Endothelial cell (in vitro differentiated cells): ENCODE measurements around the gene UCK2. TPM values are rescaled to one million over a fixed set of nuclear protein-coding genes. Genes with fewer than 3 reads are reported as not detected.

Experiments used
- DNase-seq: peaks from one replicate; pipeline ENCODE4 v3.0.0; 2021; ENCODE audit warnings: low spot score
- H3K27ac Mint-ChIP-seq: one replicate; pipeline ENCODE4 v1.8.0; 2021; ENCODE audit warnings: mixed read lengths, inconsistent platforms; ENCODE audit not compliant: unreplicated experiment
- H3K27me3 Mint-ChIP-seq: one replicate; pipeline ENCODE4 v1.8.0; 2021; ENCODE audit warnings: mild to moderate bottlenecking, moderate library complexity, mixed read lengths, inconsistent platforms; ENCODE audit not compliant: unreplicated experiment
- H3K36me3 Mint-ChIP-seq: one replicate; pipeline ENCODE4 v1.8.0; 2021; ENCODE audit warnings: mild to moderate bottlenecking, low read depth, mixed read lengths, inconsistent platforms; ENCODE audit not compliant: unreplicated experiment
- H3K4me1 Mint-ChIP-seq: one replicate; pipeline ENCODE4 v1.8.0; 2021; ENCODE audit warnings: mild to moderate bottlenecking, mixed read lengths, inconsistent platforms; ENCODE audit not compliant: unreplicated experiment
- H3K4me3 Mint-ChIP-seq: one replicate; pipeline ENCODE4 v1.8.0; 2021; ENCODE audit warnings: mild to moderate bottlenecking, mixed read lengths, inconsistent platforms; ENCODE audit not compliant: unreplicated experiment
- H3K9me3 Mint-ChIP-seq: one replicate; pipeline ENCODE4 v1.8.0; 2021; ENCODE audit warnings: mixed read lengths, inconsistent platforms; ENCODE audit not compliant: unreplicated experiment
- total RNA-seq: library from RNA; stranded (reverse); fragmentation: NEBNext Ultra II Directional; extraction: Animal tissue kit (Norgen Biotek cat#: 25700); gene quantifications from one replicate; pipeline ENCODE4 v1.2.1, GENCODE V29; 2021; ENCODE audit not compliant: unreplicated experiment
- TF ChIP-seq, protein P1 (sequence below): fragments of 200-600 bp; sonication (generic); IDR thresholded peaks from one replicate; pipeline ENCODE4 v1.5.0; 2021; ENCODE audit warnings: antibody characterized with exemption; ENCODE audit not compliant: unreplicated experiment

UCK2 gene
- total RNA-seq, 1 donor from 2014 or later, result 52.9 TPM

GRCh38 chr1:165844114-165844798 lies 16.8 kb downstream of the UCK2 start:
- TF ChIP-seq, protein P1, sequence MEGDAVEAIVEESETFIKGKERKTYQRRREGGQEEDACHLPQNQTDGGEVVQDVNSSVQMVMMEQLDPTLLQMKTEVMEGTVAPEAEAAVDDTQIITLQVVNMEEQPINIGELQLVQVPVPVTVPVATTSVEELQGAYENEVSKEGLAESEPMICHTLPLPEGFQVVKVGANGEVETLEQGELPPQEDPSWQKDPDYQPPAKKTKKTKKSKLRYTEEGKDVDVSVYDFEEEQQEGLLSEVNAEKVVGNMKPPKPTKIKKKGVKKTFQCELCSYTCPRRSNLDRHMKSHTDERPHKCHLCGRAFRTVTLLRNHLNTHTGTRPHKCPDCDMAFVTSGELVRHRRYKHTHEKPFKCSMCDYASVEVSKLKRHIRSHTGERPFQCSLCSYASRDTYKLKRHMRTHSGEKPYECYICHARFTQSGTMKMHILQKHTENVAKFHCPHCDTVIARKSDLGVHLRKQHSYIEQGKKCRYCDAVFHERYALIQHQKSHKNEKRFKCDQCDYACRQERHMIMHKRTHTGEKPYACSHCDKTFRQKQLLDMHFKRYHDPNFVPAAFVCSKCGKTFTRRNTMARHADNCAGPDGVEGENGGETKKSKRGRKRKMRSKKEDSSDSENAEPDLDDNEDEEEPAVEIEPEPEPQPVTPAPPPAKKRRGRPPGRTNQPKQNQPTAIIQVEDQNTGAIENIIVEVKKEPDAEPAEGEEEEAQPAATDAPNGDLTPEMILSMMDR, result no peak
- Mint-ChIP-seq H3K36me3 (peaks cover 4% of the 10 kb centered on the region), H3K27ac (no peak overlapping the region), H3K4me3 (no peak overlapping the region), H3K4me1 (peaks cover 34% of the 10 kb centered on the region), H3K9me3 (no peaks in the 10 kb centered on the region), H3K27me3 (peaks cover 3% of the 10 kb centered on the region)
- DNase-seq, result no peak

DNA sequence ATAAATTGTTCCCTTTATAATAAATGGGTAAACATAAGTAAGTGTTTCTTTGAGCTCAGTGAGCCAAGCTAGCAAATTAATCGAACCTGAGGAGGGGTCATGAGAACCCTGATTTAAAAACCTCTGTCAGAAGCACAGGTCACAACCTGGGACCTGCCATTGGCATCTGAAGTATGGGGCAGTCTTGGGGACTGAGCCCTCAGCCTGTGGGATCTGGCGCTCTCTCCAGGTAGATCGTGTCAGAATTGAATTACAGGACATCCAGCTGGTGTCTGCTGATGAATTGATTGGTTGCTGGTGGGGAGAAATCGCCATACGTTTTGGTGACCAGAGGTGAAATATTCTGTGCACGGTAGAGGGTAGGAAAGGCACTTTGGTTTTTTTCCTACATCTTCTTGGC lies 17.5 kb downstream of the UCK2 start:
- TF ChIP-seq, protein P1, result no peak
- Mint-ChIP-seq H3K9me3 (no peaks in the 10 kb centered on the region), H3K4me3 (no peak overlapping the region), H3K36me3 (peaks cover 4% of the 10 kb centered on the region), H3K4me1 (peaks cover 36% of the 10 kb centered on the region), H3K27me3 (peaks cover 2% of the 10 kb centered on the region), H3K27ac (no peak overlapping the region)
- no peak for DNase-seq

DNA sequence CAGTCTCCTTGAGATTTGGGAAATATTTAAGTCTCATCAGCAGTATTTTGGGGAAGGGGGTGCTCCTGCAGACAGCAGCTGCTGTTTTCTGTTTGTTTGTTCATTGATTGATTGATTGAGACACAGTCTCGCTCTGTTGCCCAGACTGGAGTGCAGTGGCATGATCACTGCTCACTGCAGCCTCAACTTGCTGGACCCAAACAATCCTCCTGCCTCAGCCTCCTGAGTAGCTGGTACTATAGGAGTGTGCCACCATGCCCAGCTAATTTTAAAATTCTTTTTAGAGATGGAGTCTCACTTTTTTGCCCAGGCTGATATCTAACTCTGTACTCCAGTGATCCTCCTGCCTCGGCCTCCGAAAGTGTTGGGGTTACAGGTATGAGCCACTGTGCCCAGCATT lies 18.2 kb downstream of the UCK2 start:
- peaks cover 2% of the 10 kb centered on the region for H3K27me3 Mint-ChIP-seq
- no peak for DNase-seq
- H3K36me3 Mint-ChIP-seq, result peaks cover 4% of the 10 kb centered on the region
- peaks cover 33% of the 10 kb centered on the region for H3K4me1 Mint-ChIP-seq
- H3K4me3 Mint-ChIP-seq, result no peak overlapping the region
- H3K27ac Mint-ChIP-seq, result no peak overlapping the region
- TF ChIP-seq, protein P1, result no peak
- no peaks in the 10 kb centered on the region for H3K9me3 Mint-ChIP-seq

DNA sequence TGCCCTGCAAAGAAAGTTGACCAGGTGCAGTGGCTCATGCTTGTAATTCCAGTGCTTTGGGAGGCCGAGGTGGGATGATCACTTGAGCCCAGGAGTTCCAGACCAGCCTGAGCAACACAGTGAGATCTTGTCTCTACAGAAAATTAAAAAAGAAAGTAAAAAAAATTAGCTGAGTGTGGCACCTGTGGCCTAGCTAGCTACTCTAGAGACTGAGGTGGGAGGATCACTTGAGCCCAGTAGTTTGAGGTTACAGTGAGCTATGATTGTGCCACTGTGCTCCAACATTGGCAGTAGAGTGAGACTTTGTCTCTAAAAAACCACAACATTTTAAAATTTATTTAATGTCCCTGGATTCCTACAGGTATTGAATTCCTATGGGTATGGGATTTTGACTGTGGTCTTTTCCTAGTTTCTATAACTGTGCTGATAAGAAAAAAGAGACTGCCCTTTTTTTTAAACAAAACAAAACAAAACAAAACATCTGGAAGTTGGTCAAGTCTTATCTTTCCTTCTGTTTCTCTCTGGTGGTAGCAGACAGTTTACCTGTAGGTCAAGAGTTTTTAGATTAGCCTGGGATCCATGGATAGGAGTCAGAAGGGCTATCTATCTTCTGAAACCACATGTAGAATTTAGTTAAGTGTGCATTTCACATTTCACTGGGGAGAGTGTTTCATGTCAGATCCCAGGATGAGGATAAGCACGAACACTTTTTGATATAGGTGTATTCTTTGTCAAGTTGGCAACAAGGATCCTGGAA lies 18.8 kb downstream of the UCK2 start:
- Mint-ChIP-seq H3K4me3 (no peak overlapping the region), H3K27ac (no peak overlapping the region), H3K36me3 (peaks cover 4% of the 10 kb centered on the region), H3K4me1 (peaks cover 36% of the 10 kb centered on the region), H3K9me3 (no peaks in the 10 kb centered on the region), H3K27me3 (peaks cover 2% of the 10 kb centered on the region)
- TF ChIP-seq, protein P1, result no peak
- no peak for DNase-seq

GRCh38 chr1:165847486-165847885 lies 20.1 kb downstream of the UCK2 start:
- H3K9me3 Mint-ChIP-seq, result no peaks in the 10 kb centered on the region
- TF ChIP-seq, protein P1, result no peak

More at GRCh38 chr1:165847486-165847885, 20.1 kb downstream of the UCK2 start:
- DNase-seq, result no peak
- Mint-ChIP-seq H3K27ac (no peak overlapping the region), H3K27me3 (no peaks in the 10 kb centered on the region), H3K4me3 (no peak overlapping the region), H3K4me1 (peaks cover 35% of the 10 kb centered on the region), H3K36me3 (peaks cover 10% of the 10 kb centered on the region)
